ENCODE data around the gene SPNS2. TPM values are rescaled to one million over a fixed set of nuclear protein-coding genes. Genes with fewer than 3 reads are reported as not detected.

Gene SPNS2
- total and polyA plus RNA-seq, 2 donors (not counting 1 experiment from before 2014, with no cell fraction given): 0.48 TPM; not detected in 1

- Histone ChIP-seq H3K4me2 (replicated peaks; ENCODE audit: low read depth, low read length, poor library complexity, severe bottlenecking) (no peak overlapping the region), H3K79me2 (ENCODE audit: control insufficient read depth, insufficient read depth, low read length) (no peaks in the 10 kb centered on the region), H3K27ac (ENCODE audit: low read length in 2 of 2) (no peak overlapping the region), H3K36me3 (replicated peaks in 1 of 2; ENCODE audit: control extremely low read depth in 1 of 2, control insufficient read depth in 1 of 2, extremely low read depth in 1 of 2, insufficient read depth in 2 of 2, low read length in 1 of 2) (no peaks in the 10 kb centered on the region), H3K4me3 (ENCODE audit: control extremely low read depth in 1 of 5, extremely low read depth in 1 of 5, insufficient read depth in 1 of 5, low read depth in 2 of 5, low read length in 4 of 5) (no peak overlapping the region), H2AFZ (ENCODE audit: insufficient read depth, low read depth, low read length, poor library complexity, severe bottlenecking) (no peak overlapping the region), H3K9ac (ENCODE audit: low read length) (no peak overlapping the region), H4K20me1 (ENCODE audit: control insufficient read depth, insufficient read depth, low read length, poor library complexity, severe bottlenecking) (no peaks in the 10 kb centered on the region), H3K4me1 (ENCODE audit: control insufficient read depth in 2 of 2, insufficient read depth in 2 of 2, low read length in 2 of 2) (peaks cover 0 to 7% of the 10 kb centered on the region in 2 donors), H3K27me3 (replicated peaks in 1 of 4; ENCODE audit: control extremely low read depth in 1 of 4, control insufficient read depth in 3 of 4, insufficient read depth in 4 of 4, low read length in 3 of 4) (peaks cover 0 to 54% (median 13%) of the 10 kb centered on the region in 4 experiments), H3K9me3 (ENCODE audit: control extremely low read depth in 1 of 3, control insufficient read depth in 2 of 3, insufficient read depth in 1 of 3, low read length in 2 of 3) (no peaks in the 10 kb centered on the region)
- H3K4me3 Mint-ChIP-seq: no peak overlapping the region
- H3K4me1 Mint-ChIP-seq: peaks cover 1% of the 10 kb centered on the region
- no peak for TF ChIP-seq CTCF (IDR thresholded peaks at IDR 0.05)
- TF ChIP-seq EZH2 (IDR thresholded peaks at IDR 0.05; ENCODE audit: borderline replicate concordance, insufficient read depth, low read depth, low read length, poor library complexity, severe bottlenecking): no peak
- H3K27me3 Mint-ChIP-seq: peaks cover 45% of the 10 kb centered on the region
- H3K9me3 Mint-ChIP-seq (ENCODE audit: insufficient read depth): no peaks in the 10 kb centered on the region
- no peak for ATAC-seq (ENCODE audit: low read depth)
- 76% methylated on average over 2 of the region's 3 CpGs for WGBS (ENCODE audit: insufficient coverage)
- POLR2A ChIA-PET: no interaction called here
- DNase-seq: no peak
- CTCF ChIA-PET: no interaction called here
- intact Hi-C loops (cut with micrococcal nuclease): no loop called here
- no peak overlapping the region for H3K27ac Mint-ChIP-seq
Observed at GRCh38 chr17:4508207-4508606, 9.5 kb downstream of the SPNS2 start.

DNA sequence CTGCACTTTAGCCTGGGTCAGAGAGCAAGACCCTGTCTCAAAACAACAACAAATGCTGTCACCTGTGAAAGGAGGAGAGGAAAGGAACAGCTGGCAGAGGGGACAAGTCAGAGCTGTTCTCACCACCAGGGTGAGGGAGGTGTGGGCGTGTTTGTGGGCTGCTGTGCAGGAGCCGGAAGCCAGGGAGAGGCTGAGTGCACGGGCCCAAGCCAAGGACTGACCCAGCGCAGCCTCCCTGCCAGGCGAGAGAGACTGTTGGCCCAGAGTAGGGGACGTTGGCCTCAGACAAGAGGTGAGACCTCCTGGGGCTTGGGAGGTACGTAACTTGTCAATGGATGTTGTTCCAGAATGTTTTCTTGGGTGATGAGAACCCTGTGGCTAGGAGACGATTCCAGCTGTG is 10.7 kb downstream of the SPNS2 start:
- 20% methylated on average over 8 of the region's 8 CpGs for WGBS (ENCODE audit: insufficient coverage)
- H2AFZ ChIP-seq (ENCODE audit: insufficient read depth, low read depth, low read length, poor library complexity, severe bottlenecking): no peak overlapping the region
- Mint-ChIP-seq H3K9me3 (ENCODE audit: insufficient read depth) (no peaks in the 10 kb centered on the region), H3K4me1 (peaks cover 1% of the 10 kb centered on the region), H3K27ac (no peak overlapping the region), H3K27me3 (peaks cover 33% of the 10 kb centered on the region), H3K4me3 (no peak overlapping the region)
- TF ChIP-seq CTCF (IDR thresholded peaks at IDR 0.05) (no peak), EZH2 (IDR thresholded peaks at IDR 0.05; ENCODE audit: borderline replicate concordance, insufficient read depth, low read depth, low read length, poor library complexity, severe bottlenecking) (no peak)
- no peaks in the 10 kb centered on the region for H3K79me2 ChIP-seq (ENCODE audit: control insufficient read depth, insufficient read depth, low read length)
- H3K4me2 ChIP-seq (replicated peaks; ENCODE audit: low read depth, low read length, poor library complexity, severe bottlenecking): no peak overlapping the region
- ChIA-PET CTCF (no interaction called here), POLR2A (no interaction called here)
- H3K9ac ChIP-seq (ENCODE audit: low read length): no peak overlapping the region
- no peaks in the 10 kb centered on the region for H4K20me1 ChIP-seq (ENCODE audit: control insufficient read depth, insufficient read depth, low read length, poor library complexity, severe bottlenecking)
- no peak overlapping the region for H3K27ac ChIP-seq (ENCODE audit: low read length in 2 of 2)
- no peak for ATAC-seq (ENCODE audit: low read depth)
- no peaks in the 10 kb centered on the region for H3K36me3 ChIP-seq (replicated peaks in 1 of 2; ENCODE audit: control extremely low read depth in 1 of 2, control insufficient read depth in 1 of 2, extremely low read depth in 1 of 2, insufficient read depth in 2 of 2, low read length in 1 of 2)
- no peak for DNase-seq
- intact Hi-C loops (cut with micrococcal nuclease): no loop called here
- H3K27me3 ChIP-seq (replicated peaks in 1 of 4; ENCODE audit: control extremely low read depth in 1 of 4, control insufficient read depth in 3 of 4, insufficient read depth in 4 of 4, low read length in 3 of 4): peaks cover 0 to 43% (median 9%) of the 10 kb centered on the region in 4 experiments
- no peak overlapping the region for H3K4me3 ChIP-seq (ENCODE audit: control extremely low read depth in 1 of 5, extremely low read depth in 1 of 5, insufficient read depth in 1 of 5, low read depth in 2 of 5, low read length in 4 of 5)
- peaks cover 0 to 7% of the 10 kb centered on the region in 2 donors for H3K4me1 ChIP-seq (ENCODE audit: control insufficient read depth in 2 of 2, insufficient read depth in 2 of 2, low read length in 2 of 2)
- H3K9me3 ChIP-seq (ENCODE audit: control extremely low read depth in 1 of 3, control insufficient read depth in 2 of 3, insufficient read depth in 1 of 3, low read length in 2 of 3): no peaks in the 10 kb centered on the region

Measured in B cell (primary cell).